Measurements from ENCODE around the gene ARGLU1.

The ARGLU1 gene

GRCh38 chr13:106522898-106523525, 44.9 kb downstream of the ARGLU1 start:
- no peak for DNase-seq

DNA sequence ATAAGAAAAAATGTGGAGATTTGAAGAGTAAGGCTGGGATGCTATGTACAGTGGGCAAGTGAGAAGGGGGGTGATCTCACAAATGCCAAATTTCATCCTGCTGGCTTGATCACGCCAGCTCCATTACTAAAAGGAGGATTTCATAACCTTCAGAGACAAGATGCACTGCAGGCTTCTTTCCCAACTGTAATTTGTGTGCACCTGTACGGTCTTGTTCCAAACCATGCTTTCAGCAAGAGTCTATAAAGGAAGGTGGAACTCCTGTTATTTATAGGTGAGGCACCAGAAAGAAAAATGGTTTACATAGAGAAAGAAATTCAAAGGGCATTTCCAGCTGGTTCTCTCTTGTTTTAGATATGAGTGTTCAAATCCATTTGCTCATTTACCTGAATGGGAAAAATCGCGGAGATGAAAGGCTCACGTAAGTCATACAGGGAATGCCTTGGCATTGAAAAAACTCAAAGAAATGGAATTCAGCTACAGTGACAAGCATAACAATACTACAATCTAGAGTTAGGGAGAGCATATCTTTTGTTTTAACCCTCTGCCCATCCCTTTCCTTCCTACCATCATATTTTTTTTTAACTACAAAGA, 45.7 kb downstream of the ARGLU1 start:
- DNase-seq, result no peak

DNA sequence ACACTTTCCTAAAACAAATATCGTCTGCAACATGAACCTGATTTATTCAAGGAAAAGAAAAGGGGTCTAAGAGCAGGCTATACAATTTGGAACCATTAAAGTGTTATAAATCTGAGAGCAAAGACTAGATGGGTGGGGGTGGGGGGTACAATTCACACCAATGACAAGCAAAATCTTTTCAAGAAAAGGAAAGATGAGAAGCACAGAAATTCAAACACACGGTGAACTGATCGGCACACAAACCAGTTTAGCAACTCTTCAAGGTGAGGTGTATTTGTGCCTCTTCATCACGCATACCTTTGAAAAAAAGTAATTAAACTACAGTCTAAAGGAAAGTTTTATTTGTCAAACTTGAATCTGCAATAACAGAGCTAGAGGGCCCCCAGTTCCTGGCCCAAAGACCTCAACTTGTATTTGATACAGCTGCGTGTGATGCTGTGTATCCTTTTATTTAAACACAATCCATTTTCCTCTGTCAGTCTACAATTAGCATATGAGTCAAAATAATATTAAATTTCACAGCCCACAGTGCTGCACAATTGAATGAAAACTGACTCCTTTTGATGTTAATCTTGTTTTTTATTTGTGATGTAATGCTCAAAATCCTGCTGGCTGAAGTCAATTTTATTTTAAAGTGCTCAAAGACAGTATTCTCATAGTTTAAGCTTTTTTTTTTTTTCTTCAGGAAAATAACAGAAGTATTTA, 46.7 kb downstream of the ARGLU1 start:
- DNase-seq, result no peak

DNA sequence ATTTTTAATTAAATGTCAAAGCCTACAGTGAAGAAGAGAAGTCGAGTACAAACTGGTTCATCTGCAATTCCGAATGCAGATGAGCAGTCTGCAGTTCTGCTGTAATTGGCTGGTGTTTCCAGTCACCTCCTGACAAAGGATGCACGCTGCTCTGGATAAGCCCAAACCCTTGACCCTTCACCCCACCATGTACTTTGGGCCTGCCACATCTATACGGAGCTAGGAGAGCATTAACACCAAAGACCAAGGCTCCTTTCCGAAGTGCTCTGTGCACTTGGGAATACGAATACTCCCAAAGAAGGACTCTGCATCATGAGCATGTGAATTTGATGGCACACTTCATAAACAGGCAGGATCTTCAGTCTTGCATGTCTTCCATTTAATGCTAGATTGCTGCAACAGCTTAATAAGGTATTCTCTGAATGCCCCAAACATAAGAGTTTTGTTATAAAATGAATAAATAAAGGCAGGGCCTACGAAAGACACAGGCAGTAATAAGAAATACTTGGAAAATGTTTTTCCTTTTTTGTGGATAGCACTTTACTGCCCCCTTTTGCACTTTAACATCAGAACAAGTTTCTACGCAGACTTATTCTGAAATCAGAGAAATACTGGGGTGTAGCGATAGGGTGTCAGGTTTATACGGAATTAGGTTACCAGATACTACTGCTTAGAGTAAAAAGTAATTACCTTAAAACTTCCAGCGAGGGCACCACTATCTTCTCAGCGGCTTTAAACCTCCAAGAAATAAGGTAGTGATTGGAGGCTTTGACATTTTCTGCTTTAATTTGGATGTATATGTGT, 47.5 kb downstream of the ARGLU1 start:
- peak; percentile 20 to 72 for DNase-seq

DNA sequence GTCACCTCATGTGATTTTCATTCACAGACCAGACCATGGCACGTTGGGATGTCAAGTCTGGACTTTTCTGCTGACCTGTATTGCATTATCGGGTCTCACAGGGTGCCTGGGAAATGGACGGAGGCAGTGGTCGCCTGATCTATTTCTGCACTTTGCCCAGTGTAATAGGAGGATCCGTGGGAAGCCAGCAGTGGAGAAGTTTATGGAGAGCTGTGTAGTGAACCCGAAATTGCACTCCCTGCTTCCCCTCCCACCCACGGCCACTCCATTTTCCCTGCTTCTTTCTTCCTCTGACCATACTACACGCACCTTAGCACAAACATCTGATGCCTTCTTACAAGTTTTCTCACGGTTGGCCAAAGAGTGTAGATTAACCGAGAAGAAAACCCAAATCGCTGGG, 49.4 kb downstream of the ARGLU1 start:
- no peak for DNase-seq

- DNase-seq, result no peak
Measured at GRCh38 chr13:106517109-106517847, 50.7 kb downstream of the ARGLU1 start.

GRCh38 chr13:106515635-106516254, 52.2 kb downstream of the ARGLU1 start:
- no peak for DNase-seq

DNA sequence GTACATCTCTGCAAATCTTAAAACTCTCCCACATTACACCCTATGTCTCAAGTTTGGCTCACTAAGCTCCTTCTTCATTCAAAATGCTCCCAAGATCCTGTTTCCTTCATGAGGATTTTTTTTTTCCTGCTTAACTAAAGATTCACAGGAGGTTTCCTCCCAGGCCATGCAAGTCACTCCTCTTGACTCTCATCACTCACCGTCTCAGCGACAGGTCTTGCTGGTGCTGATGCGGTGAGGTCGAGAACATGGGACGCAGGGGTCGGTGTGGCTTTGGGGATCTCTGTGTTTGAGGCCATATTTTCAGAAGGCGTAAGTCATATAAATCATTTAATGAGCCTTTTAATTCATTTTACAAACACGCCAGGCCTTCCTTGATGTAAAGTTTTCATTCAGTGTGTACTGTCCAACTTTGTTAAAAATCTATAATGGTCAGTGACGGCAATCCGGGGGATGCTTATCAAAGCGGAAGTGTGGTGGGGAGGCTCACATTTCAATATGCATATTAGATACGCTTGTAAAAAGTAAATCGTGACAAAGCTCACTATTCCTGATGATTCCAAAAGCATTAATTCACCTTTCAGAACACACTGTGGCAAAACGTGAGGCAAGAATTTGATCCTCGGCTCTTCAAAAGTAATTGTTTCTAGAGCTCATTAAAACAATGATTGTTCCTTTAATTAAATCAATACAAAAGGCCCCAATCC, 52.9 kb downstream of the ARGLU1 start:
- DNase-seq, result no peak

GRCh38 chr13:106513025-106513983, 54.6 kb downstream of the ARGLU1 start:
- DNase-seq, result peak in 1 of 2 donors; percentile 43

DNA sequence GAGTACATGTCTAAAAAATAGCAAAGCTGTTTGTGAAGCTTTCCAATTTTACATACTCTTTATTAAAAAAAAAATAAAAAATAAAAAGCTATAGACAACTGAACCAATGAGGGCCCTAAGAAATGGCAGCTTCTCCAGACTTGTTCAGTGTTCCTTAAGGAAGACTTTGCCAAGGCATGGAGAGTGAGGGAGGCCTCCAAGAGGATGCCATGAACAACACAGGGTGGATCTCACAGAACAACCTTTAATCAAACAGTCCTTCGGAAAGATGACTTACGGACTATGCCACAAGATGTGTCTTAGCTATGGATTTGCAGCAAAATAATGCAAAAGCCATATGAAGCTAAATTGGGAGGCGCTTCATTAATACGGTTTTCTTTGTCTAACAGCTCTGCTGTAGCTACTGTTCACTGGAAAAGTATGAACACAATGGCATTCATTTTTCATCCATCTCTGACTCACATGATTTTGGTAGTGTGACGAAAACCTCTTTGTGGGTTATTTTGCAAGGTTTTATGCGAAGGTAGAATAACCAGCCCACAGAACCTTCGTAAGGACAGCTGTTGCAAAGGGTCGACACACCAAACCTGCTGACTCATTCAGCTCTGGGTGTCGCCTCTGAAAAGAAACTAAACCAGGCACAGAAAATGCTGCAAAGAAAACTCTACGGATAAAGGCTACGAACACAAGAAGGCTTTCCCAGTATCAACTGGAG, 60.2 kb downstream of the ARGLU1 start:
- peak; percentile 46 to 67 for DNase-seq

- no peak for DNase-seq
Measured at GRCh38 chr13:106506286-106506685, 61.7 kb downstream of the ARGLU1 start.

GRCh38 chr13:106505732-106506131, 62.2 kb downstream of the ARGLU1 start:
- no peak for DNase-seq

- no peak for DNase-seq
Measured at GRCh38 chr13:106505295-106505694, 62.6 kb downstream of the ARGLU1 start.

- no peak for DNase-seq
Measured at GRCh38 chr13:106503730-106504453, 64.0 kb downstream of the ARGLU1 start.

DNA sequence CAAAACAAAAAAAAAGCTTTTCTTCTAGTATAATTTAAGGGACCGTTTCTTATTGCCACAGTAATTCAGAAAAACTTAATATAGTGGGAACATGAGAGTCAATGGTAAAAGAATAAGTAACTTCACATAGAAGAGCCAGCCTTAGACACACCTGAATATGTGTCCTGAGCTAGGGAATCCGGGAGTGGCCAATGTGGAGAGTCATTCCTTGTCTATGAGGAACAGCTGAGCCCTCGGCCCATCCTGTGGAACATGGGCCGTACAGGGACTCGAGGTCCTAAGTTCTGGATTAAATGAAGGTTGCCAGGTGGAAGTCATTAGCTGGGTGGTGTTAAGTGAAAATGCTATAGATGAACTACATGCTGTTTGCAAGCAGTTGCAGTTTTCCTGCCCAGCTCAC, 64.7 kb downstream of the ARGLU1 start:
- no peak for DNase-seq

- DNase-seq, result no peak
Measured at GRCh38 chr13:106500445-106500844, 67.5 kb downstream of the ARGLU1 start.

- no peak for DNase-seq
Measured at GRCh38 chr13:106499896-106500295, 68.0 kb downstream of the ARGLU1 start.

GRCh38 chr13:106499113-106499512, 68.8 kb downstream of the ARGLU1 start:
- DNase-seq, result no peak

DNA sequence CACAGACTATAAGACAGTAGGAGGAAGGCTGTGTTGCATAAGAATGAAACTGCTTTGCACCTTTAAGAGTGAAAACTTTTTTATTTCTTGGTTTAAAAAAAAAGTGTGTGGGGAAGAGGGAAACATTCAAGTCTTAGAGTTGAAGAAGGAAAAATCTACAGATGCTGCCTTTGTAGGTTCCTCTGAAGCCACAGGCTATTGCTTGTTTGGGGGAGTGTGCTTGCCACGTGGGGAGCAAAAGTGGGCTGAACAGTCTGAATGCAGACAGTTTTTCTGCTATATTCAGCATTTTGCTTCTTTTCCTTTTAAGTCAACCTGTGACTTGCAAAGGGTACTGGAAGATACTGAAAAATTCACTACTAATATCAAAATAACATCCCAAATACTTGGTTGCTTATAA, 69.4 kb downstream of the ARGLU1 start:
- DNase-seq, result peak in 1 of 2 donors; percentile 68
